Activated CD4-positive, alpha-beta T cell treated with anti-CD3 and anti-CD28 coated beads for 4 hours (primary cell): ENCODE data around the gene SLC9A7.
A peak's percentile ranks its signal among the peaks of the same experiment; 100 is the strongest.

ENCODE experiments used
- DNase-seq, 2 donors: peaks; one replicate each; pipeline ENCODE4 v3.0.0-alpha.2; 2020

The SLC9A7 gene

GRCh38 chrX:46698691-46699090 lies 60.2 kb downstream of the SLC9A7 start:
- DNase-seq = no peak

GRCh38 chrX:46695491-46695890 lies 63.4 kb downstream of the SLC9A7 start:
- DNase-seq = no peak

GRCh38 chrX:46694549-46694948 lies 64.4 kb downstream of the SLC9A7 start:
- DNase-seq = no peak

GRCh38 chrX:46693149-46693548 lies 65.8 kb downstream of the SLC9A7 start:
- DNase-seq = no peak

GRCh38 chrX:46690818-46691217 lies 68.1 kb downstream of the SLC9A7 start:
- DNase-seq = no peak

- no peak for DNase-seq
These were observed 71.3 kb downstream of the SLC9A7 start for GRCh38 chrX:46687619-46688018.

GRCh38 chrX:46686003-46686645 lies 72.8 kb downstream of the SLC9A7 start:
- peak; percentile 17 to 41 for DNase-seq

- DNase-seq = no peak
These were observed 75.9 kb downstream of the SLC9A7 start for GRCh38 chrX:46683048-46683447.

- DNase-seq = no peak
These were observed 77.1 kb downstream of the SLC9A7 start for GRCh38 chrX:46681849-46682248.

GRCh38 chrX:46678232-46678631 lies 80.7 kb downstream of the SLC9A7 start:
- DNase-seq = no peak

- DNase-seq = no peak
These were observed 82.2 kb downstream of the SLC9A7 start for GRCh38 chrX:46676399-46677356.

GRCh38 chrX:46673620-46674359 lies 85.1 kb downstream of the SLC9A7 start:
- DNase-seq = no peak

- DNase-seq = no peak
These were observed 88.6 kb downstream of the SLC9A7 start for GRCh38 chrX:46670316-46670715.

GRCh38 chrX:46666831-46667230 lies 92.1 kb downstream of the SLC9A7 start:
- DNase-seq = no peak

- no peak for DNase-seq
These were observed 93.4 kb downstream of the SLC9A7 start for GRCh38 chrX:46665232-46666152.

GRCh38 chrX:46662188-46662958 lies 96.5 kb downstream of the SLC9A7 start:
- no peak for DNase-seq

GRCh38 chrX:46653482-46653881 lies 105.4 kb downstream of the SLC9A7 start:
- DNase-seq = no peak

GRCh38 chrX:46649421-46650260 lies 109.3 kb downstream of the SLC9A7 start:
- no peak for DNase-seq

GRCh38 chrX:46648660-46649059 lies 110.3 kb downstream of the SLC9A7 start:
- DNase-seq = no peak

GRCh38 chrX:46647251-46647650 lies 111.7 kb downstream of the SLC9A7 start:
- no peak for DNase-seq

GRCh38 chrX:46645614-46646013 lies 113.3 kb downstream of the SLC9A7 start:
- DNase-seq = no peak
